ENCODE results near the gene NSD1.

The NSD1 gene

DNA sequence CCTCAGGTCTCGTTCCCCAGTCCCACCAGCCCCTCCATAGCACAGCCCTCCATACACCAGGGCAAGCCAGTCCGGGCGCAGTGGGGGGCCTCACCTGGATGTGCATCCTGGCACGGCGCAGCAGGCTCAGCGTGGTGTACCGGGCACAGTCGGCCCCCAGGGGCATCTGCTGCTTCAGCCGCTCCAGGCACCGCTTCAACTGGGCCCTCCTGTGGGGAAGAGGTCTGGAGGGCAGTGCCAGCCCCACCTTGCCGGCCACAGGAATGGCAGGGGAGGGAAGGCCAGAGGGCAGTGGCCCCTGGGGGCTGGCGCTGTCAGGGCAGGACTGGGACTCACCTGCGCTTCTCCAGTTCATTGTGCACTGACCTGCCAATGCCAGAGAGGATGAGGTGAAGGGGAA lies 176.8 kb downstream of the NSD1 start:
- no peak for DNase-seq

DNA sequence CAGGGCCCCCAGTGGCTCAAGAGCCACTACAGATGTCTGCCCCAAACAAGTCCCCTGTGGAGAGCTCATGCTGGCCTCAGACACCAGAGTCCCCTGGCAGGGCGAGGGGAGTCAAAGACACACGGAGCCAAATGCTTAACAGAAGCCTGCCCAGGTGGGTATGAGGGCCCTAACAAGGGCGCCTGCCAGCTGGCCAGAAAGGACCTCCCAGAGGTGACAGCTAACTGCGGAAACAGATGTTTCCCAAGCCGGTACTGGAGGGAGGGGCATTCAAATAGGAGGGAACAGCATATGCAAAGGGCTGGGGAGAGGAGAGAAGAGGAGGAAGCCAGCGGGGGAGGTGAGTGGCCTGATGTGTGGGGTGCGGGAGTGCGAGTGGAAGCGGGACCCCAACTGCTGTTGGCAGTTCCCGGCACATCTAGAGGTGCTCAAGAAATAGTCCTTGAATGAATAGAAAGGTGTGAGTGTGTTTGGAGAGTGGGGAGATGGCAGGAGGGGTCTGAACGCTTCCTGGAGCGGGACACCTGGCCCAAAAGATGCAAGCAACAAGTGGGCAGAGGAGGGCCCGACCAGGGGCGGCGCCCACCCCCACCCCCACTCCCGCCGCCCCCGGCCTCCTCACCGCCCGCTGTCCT lies 177.3 kb downstream of the NSD1 start:
- no peak for DNase-seq

DNA sequence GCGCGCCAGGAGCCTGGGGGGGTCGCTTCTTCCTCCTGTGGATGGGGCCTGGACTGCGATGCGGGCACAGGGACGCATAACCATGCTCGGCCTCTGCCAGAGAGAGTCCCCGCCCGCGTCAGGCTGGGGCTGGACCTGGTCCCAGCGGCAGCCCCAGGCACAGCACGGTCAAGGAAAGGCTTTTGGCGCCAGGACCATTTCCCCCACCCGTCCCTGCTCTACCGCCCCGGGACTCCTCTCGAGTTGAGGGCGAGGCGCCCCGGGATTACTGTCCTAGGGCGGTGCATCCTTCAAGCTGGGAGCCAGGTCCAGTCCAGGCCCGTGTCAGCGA lies 177.8 kb downstream of the NSD1 start:
- no peak for DNase-seq

DNA sequence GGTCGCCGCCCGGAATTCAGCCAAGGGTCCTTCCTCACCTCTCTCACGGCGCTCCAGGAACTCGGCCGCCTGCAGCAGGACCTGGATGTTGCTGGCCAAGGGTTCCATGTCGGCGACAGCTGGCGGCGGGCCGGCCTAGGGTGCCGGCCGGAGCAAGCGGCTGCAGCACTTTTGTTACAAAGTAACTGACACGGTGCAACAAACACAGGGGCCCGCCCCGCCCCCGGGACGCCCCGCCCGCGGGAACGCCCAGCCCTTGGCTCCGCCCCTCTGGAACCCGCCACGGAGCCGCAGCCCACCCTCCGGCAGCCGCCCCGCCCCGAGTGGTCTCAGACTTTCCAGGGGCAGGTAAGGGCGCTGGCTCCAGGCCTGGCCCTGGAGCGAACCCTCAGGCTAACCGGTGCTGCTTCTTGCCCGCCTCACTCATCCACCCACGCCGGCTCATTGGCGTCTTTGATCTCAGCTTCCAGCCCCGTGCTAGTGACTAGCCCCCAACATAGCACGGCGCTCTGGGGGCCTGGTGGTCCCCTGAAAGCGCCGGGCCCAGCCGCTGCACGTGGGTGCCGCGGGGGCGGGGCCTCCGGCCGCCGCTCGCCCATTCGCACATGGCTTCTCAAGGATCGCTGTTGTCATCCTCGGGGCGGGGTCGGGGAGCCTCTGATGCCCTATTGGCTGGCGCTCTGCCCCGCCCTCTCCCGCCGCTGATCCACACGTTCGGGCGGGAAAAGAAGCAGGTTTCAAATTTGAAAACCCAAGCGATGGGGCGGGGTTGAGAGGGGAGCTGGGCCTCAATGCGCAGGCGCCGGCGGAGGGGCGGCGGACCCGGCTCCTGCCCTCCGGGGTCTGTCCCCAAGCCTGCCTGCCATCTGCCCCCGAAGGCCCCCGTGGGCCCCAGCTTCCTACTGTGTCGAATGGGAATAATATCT lies 178.4 kb downstream of the NSD1 start, which contains the start of gene MXD3:
TSS of gene MXD3 (minus strand) at position 176 of the 926 bp plus-strand sequence. CDS start at position 108, 68 bp downstream.
- DNase-seq = peak; percentile 91

DNA sequence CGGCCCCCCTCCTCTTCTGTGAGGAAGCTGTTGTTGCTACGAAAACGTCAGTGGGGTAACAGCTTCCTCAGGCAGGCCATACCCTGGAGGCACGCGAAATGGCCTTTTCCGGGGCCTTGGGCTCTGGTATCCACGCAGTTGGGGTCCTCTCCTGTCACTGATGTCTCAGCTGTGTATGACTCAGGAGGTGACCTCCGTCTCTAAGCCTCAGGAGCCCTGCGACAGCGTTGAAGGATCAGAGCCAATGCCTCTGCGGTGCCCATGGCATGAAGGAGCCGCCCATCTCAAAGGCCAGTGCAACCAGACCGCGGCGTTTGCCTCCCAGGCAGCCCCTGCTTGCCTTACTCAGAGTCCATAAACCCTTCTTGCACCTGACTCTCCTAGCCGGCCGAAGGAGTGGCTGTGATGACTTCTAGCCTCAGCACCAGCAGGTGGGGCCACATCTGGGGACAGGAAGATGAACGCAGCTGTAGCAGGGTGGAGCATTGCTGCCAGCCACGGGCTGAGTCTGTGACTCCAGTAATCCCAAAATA lies 179.1 kb downstream of the NSD1 start:
- no peak for DNase-seq

DNA sequence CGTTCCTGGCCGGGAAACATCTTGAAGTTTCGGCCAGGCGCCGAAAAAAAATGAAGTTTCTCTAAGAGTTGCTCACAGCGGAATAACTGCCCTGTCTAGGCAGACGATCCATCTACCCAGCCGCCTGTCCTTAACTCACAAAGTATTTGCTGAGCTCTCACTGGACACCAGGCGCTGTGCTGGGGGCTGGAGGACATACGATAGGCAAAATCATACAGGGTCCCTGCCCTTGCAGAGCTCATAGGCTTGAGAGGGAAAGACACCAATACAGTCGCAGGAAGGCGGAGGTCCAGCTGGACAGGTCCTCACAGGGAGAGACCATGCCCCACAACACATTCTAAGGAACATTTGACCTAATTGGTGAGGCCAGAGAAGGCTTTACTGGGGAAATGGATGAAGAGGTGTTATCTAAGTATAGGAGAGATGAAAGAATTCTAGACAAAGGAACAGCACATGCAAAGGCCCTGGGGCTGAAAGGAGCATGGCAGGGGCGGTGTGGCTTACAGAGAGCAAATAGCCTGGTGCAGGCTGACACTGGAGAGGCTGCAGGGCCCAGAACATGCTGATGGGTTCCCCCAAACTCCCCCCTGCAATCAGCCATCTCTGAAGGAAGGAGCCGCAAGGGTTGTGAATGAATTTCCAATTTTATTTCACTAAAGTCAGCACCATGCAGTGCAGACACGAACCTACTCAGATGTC lies 180.1 kb downstream of the NSD1 start:
- no peak for DNase-seq

DNA sequence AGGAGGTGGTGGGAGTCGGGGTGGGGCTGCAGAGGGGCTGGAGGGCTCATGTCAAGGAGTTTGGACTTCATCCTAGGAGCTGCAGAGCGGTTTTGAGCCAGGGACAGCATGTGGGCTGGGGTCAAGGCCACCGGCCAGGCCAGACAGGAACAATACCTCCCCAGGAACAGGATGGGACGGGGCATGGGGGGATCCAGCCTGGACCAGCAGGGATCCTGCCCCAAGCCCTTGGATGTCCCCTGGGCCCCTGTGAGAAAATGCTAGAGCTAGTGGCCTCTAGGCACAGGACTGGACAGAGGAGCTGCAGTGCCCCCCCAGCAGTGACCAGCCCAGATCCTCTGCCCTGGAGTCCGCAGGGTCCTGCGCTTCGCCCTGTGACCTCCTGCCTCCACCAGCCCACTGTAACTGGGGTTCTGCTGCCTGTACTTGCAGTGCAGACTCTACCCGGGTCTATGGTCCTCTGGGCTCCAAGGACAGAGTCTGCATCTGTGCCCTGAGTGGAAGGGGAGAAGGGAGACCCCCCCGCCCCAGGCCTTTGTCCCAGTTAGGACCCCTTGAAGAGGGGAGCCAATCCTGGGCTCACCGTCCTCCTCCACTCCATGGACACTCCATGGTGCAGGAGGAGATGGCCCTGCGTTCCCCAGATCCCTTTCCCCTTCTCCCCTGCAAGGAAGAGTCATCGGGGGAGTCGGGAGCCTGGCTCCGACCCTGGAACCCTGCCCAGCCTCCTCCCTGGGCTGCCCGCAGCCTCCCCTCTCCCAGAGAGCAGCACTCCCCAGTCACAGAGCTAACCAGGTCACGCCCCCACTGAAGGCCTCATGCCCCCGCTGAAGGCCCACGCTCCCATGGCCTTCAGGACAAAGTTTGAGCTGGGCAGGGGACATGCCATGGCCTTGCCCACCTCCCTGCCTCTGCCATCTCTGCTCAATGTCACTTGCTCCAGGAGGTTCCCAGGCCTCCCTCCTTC lies 181.1 kb downstream of the NSD1 start:
- no peak for DNase-seq

DNA sequence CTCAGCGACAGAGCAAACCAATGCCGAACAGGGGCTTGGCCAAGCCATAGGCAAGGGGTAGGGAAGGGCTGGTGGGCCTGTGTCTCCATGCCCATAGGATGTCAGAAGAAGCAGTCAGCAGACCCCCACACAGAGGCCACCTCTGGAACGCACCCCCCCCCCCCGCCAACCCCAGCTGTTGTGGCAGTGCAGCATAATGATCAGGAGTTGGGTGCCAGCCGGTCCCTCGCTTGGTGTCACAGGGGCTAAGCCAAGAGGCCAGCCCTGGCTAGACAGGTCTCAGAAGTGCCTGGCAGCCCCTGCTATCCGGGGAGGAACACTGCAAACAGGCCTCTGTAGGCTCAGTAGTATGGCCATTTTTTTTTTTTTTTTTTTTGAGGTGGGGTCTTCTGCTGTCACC lies 181.8 kb downstream of the NSD1 start:
- DNase-seq = no peak

DNA sequence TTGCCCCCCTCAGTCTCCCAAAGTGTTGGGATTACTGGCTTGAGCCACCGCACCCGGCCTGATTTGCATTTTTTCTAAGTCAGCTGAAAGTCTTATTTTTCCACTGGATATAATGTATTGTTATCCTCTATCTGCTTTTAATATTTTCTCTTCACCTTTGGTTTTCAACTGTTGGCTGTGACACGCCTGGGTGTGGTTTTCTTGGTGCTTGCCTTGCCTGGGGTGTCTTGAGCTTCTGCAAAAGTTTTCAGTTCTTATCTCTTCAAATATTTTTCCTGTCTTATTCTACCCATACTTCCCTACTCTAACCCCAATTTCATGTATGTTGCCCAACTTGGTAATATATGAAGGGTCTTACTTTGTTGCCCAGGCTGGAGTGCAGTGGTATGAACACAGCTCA lies 182.4 kb downstream of the NSD1 start:
- no peak for DNase-seq

DNA sequence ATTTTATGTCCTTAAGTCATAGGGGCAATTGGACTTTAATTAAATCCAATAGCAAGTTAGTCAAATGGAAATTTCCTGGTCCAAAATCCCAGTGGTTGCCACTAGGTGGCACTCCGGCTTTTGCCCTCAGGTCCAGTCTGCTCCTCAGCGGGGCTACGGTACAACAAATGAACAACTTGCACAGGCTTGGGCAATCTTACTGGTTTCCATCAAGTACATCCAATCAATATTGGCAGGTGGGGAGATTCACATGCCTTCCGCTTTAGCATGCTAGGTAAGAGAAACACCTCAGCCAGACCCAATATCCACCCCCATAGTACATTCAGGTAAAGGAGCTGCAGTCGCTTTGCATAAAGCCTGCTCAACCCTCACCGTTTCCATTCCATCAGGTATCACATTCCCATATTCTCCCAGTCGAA lies 184.4 kb downstream of the NSD1 start:
- peak; percentile 63 for DNase-seq

DNA sequence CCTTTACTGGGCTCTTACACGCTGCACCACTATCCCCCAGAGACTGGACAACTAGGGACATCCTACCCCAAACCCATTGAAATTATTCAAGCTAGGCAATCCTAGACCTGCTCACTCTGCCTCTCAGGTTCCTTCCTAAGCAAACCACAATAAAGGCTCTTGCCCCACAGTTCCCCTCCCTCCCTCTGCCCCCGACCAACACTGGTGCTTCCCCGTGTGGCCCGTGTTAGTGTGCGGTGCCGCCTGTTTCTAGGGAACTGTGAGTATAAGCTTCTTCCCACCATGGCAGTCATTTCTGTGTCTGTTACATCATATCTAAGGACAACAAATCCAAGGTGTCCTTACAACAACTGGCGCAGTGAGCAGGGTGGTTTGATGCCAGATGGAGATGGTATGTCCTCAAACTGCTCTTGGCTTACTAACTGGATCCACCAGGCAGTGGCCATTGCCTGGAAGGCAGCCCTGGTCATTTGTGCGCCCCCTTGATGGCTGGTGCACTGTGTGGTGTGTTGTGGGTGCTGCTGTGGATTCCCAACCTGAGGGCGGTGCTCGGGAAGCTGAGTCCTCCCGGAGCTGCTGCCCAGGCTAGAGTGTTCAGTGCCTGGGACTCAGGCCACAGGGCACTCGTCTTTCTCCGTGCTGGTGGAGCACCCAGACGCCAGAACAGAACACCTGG lies 186.5 kb downstream of the NSD1 start:
- no peak for DNase-seq

DNA sequence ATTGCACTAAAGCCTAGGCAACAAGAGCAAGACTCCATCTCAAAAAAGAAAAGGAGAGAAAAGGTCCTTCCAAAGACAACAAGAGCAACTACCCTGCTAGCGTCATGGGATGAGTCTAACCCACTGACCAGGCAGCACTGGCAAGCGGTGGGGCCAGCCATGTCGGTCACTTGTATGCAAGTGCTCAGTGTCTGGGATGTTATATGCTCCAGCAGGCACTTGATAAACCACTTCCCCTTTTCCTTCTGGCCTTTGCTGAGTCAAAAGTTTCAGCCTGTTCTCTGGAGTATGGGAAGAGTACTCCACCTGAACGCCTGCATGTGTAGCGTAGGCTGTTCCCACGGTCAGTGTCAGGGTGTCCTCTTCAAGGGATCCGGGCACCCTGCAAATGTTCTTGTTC lies 187.3 kb downstream of the NSD1 start:
- no peak for DNase-seq

DNA sequence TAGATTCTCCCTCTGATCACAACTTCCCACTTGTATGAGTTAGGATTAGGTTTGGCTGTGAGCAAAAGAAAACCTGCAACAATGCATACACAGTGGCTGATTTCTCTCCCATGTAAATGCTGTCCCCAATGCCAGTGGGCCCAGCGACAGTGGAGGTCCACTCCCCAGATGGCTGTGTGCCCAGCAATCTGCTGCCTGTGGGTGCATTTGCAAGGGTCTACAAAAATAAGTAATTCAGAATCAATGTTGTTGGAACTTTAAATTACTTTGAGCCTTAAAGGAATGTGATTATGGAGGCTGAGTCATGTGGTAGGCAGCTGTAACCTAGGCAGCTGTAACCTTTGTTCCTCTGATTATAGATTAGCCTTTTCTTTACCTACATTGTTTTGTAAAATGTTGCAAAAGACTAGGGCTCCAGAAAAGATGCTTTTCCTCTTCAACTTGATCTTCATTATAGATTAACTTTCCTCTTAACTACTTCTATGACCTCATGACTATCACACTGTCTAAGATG lies 192.4 kb downstream of the NSD1 start:
- no peak for DNase-seq

DNA sequence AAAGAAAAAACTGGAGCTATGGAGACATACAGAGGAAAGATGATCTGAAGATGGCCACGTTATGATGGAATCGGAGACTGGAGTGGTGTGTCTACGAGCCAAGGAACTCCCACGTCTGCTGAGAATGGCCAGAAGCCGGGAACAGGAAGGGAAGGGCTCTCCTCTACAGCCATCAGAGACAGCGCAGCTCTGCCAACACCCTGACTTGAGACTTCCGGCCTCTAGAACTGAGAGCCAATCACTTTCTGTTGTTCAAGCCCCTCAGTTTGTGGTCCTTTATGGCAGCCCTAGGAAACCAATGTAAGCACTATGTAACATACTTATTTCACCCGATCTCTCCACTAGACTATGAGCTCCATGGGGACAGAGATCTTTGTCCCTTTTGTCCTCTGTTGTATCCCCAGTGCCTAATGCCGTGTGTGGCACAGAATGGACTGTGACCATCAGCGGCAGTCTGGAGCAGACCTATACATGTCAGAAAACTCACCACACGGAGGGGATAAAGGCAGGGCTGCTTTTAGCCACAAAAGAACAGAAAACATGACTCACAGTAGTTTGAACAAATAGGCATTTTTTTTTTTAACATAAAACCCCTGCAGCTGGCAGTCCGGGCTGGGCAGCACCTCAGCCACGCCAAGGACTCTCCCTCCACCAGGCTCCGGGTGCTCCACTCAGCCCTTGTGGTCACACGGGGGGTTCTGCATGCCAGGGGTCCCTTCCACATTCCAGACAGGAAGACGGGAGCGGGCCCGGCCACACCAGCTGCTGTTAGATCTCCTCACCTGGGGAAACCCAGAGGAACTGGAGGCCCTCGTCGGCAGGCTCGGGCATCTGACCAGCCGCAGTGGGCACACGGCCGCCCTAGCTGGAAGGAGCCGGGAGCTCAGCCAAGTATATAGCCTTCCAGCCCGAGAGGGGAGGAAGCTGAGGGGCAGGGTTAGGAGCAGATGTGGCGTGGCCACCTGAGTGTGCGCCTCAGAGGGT lies 194.3 kb downstream of the NSD1 start:
- DNase-seq = no peak

DNA sequence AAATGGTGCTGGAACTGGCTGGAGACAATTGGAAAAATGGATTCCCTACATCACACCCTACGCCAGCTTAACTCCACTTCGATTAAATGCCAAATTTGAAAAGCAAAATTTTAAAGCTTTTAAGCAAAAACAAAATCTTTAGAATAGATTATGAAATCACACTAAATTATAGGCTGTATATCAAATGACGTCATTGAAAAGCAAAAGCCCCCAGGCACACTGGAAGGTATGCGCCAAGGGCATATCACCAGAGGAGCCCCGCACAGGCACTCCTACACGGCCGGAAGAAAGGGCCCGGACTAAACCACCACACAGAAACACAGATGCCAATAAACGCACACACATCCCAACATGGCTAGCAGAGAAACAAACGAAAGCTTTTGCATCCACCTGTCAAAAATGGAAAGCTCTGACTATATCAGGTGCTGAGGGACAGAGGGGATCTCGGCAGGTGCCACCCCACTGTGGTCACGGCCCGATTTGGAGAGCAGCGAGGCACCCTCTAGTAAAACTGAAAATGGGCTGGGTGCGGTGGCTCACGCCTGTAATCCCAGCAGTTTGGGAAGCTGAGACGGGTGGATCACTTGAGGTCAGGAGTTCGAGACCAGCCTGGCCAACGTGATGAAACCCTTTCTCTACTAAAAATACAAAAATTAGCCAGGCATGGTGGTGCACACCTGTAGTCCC lies 195.1 kb downstream of the NSD1 start:
- DNase-seq = no peak

DNA sequence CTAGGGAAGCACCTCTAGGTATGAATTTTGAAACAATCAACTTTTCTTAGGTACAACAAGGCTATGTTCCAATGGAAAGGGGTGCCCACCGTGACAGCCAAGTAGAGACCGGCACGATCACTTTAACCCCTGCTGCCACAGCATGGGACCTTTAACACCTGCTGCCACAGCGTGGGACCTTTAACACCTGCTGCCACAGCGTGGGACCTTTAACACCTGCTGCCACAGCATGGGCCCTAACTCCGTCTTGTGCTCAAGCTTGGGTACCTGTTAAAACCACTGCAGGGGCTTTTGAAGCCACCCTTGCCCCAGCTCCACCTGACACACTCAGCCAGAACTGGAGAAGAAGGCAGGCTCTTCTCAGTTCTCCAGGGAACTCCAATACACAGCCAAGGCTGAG lies 196.3 kb downstream of the NSD1 start:
- DNase-seq = no peak

DNA sequence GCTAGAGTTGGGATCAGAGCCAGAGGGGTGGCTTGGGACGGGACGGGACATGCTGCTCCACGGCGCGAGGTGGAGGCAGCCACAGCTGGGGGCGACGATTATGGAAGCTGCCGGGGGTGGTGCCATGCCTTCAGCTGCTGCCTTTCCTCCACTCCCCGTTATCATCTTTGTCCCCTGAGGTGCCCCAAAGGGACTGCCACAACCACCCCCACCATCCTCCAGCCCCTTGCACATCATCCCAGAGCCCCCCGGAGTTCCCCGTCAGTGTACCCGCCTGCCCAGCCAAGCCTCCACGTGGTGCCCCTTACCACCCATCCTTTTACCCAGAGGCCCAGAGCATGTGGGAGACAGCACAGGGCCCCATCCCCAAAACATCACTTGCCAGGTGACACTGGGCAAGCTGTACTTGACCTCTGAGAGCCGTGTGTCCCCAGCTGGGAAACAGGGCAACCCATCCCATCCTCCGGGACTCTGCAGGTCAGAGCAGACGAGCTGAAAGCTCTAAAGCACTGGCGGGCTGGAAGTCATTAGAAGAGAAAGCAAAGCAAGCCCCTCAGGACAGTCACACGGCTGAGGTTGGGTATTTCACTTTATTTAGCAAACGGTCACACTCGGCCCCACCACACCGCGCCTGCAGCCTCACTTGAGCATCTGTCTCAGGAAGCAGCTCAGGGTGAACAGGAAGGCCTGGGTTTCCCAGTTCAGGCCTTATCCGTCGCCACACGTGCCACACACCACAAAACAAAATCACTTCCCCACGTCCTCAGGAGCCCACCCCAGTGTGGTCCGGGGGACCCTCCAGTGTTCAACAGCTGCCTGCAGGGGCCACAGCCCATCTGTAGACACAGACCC lies 197.6 kb downstream of the NSD1 start:
- DNase-seq = no peak

Measured in activated effector memory CD4-positive, alpha-beta T cell treated with Interleukin-2 at 50 U/mL for 16 hours (primary cell).